Left ventricle myocardium inferior (tissue), 1 donor: ENCODE data around the gene PLBD2. TPM values are rescaled to one million over a fixed set of nuclear protein-coding genes. Genes with fewer than 3 reads are reported as not detected.

ENCODE experiments used
- DNase-seq: peaks from one replicate; pipeline ENCODE4 v3.0.0-alpha.2; 2020
- H3K27ac ChIP-seq: fragments of 200-600 bp; replicated peaks from 2 replicates; pipeline ENCODE4 v1.8.0; 2021
- H3K27me3 ChIP-seq: fragments of 200-600 bp; 2 replicates; pipeline ENCODE4 v1.8.0; 2021; ENCODE audit warnings: low read depth
- H3K36me3 ChIP-seq: fragments of 200-600 bp; 2 replicates; pipeline ENCODE4 v1.8.0; 2021
- H3K4me1 ChIP-seq: fragments of 200-600 bp; 2 replicates; pipeline ENCODE4 v1.8.0; 2021
- H3K4me3 ChIP-seq: fragments of 200-600 bp; 2 replicates; pipeline ENCODE4 v1.8.0; 2021; ENCODE audit warnings: mild to moderate bottlenecking, moderate library complexity
- H3K9me3 ChIP-seq: fragments of 200-600 bp; replicated peaks from 2 replicates; pipeline ENCODE4 v1.8.0; 2021
- CTCF ChIP-seq: fragments of 200-600 bp; IDR thresholded peaks from 2 replicates; pipeline ENCODE4 v1.8.0; 2021; ENCODE audit warnings: antibody characterized with exemption, mild to moderate bottlenecking, borderline replicate concordance
- intact Hi-C: fragments of 100-400 bp; cut with micrococcal nuclease; formaldehyde crosslinking; loops from one replicate; pipeline ENCODE4 v1.11.0; 2022
- total RNA-seq: library from RNA; stranded (reverse); fragmentation: NEBNext Ultra II Directional; extraction: Animal tissue kit (Norgen Biotek cat#: 25700); gene quantifications from one replicate; pipeline ENCODE4 v1.2.1, GENCODE V29; 2021
- donor health status: DM: no; HTN: yes; CAD: no; lungs with severe emphysema.

PLBD2 gene
- total RNA-seq, 1 donor from 2014 or later, result 28.9 TPM

DNA sequence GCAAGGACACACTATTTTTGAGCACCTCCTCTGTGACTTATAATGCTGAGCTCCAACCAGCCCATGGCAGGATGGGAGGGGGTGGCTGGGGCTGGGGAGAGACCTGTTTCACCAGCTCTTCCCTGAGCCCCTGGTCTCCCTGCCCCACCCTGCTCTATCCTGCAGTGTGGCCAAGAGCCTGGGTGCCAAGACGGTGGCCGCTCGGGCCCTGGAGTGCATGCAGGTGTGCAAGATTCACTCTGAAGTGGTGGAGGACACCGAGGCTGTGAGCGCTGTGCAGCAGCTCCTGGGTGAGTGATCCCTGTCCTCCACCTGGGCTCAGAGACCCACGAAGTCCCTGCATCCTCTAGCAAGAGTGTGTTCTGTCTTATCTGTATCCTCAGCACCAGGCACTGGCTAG is 78.2 kb downstream of the PLBD2 start:
- Histone ChIP-seq H3K9me3 (no peaks in the 10 kb centered on the region), H3K4me1 (no peaks in the 10 kb centered on the region), H3K36me3 (no peaks in the 10 kb centered on the region), H3K27ac (no peak overlapping the region), H3K27me3 (peaks cover 19% of the 10 kb centered on the region), H3K4me3 (no peak overlapping the region)
- DNase-seq, result no peak
- no peak for TF ChIP-seq CTCF
- intact Hi-C loops, result no loop called here

- H3K27me3 ChIP-seq, result peaks cover 25% of the 10 kb centered on the region
- no peaks in the 10 kb centered on the region for H3K36me3 ChIP-seq
- no peak overlapping the region for H3K4me3 ChIP-seq
- TF ChIP-seq CTCF, result no peak
- H3K9me3 ChIP-seq, result no peaks in the 10 kb centered on the region
- no peak for DNase-seq
- no peaks in the 10 kb centered on the region for H3K4me1 ChIP-seq
- intact Hi-C loops, result no loop called here
- H3K27ac ChIP-seq, result no peak overlapping the region
Measured at GRCh38 chr12:113436993-113437728, 78.8 kb downstream of the PLBD2 start.

- Histone ChIP-seq H3K27ac (no peak overlapping the region), H3K27me3 (peaks cover 31% of the 10 kb centered on the region), H3K9me3 (no peaks in the 10 kb centered on the region), H3K36me3 (no peaks in the 10 kb centered on the region), H3K4me1 (no peaks in the 10 kb centered on the region), H3K4me3 (no peak overlapping the region)
- no peak for TF ChIP-seq CTCF
- intact Hi-C loops, result no loop called here
- DNase-seq, result no peak
Measured at GRCh38 chr12:113437729-113438100, 79.3 kb downstream of the PLBD2 start.

DNA sequence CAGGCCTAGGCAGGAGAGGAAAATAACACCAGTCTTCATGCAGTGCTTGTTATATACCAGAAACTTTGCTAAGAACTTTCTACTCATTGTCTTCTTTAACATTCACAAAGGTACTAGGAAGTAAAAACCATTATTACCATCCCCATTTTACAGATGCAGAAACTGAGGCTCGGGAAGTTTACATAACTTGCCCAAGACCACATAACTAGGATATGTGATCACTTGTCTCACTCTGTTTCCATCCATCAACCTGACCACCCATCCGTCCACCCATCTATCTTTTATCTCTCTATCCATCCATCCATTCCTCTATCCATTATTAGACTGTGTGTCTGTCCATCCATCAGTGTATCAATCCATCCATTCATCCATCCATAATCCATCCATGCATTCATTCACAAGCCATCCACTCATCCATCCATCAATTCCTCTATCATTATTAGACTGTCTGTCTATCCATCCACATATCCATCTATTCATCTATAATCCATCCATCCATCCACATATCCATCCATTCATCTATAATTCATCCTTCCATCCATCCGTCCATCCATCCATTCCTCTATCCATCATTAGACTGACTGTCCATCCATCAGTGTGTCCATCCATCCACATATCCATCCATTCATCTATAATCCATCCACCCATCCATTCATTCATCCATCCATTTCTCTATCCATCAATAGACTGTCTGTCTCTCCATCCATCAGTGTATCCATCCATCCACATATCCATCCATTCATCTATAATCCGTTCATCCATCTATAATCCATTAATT is 80.3 kb downstream of the PLBD2 start:
- Histone ChIP-seq H3K27me3 (peaks cover 41% of the 10 kb centered on the region), H3K4me1 (no peaks in the 10 kb centered on the region), H3K27ac (no peak overlapping the region), H3K9me3 (no peaks in the 10 kb centered on the region), H3K4me3 (no peak overlapping the region), H3K36me3 (no peaks in the 10 kb centered on the region)
- intact Hi-C loops, result no loop called here
- no peak for DNase-seq
- TF ChIP-seq CTCF, result no peak

GRCh38 chr12:113439301-113439597 is 80.9 kb downstream of the PLBD2 start:
- Histone ChIP-seq H3K27me3 (peaks cover 46% of the 10 kb centered on the region), H3K36me3 (no peaks in the 10 kb centered on the region), H3K4me1 (no peaks in the 10 kb centered on the region), H3K9me3 (no peaks in the 10 kb centered on the region), H3K27ac (no peak overlapping the region), H3K4me3 (no peak overlapping the region)
- DNase-seq, result no peak
- no peak for TF ChIP-seq CTCF
- intact Hi-C loops, result no loop called here
